GM12873 (cell line): ENCODE results near the gene PRRG3.

Experiments used
- TF ChIP-seq, protein P1 (sequence below): IDR thresholded peaks from 2 replicates; pipeline ENCODE4 v1.5.1; 2012; ENCODE audit warnings: low read depth, mild to moderate bottlenecking, moderate library complexity, low read length, control low read depth; ENCODE audit not compliant: insufficient read depth; ENCODE audit errors: missing control alignments

The PRRG3 gene

DNA sequence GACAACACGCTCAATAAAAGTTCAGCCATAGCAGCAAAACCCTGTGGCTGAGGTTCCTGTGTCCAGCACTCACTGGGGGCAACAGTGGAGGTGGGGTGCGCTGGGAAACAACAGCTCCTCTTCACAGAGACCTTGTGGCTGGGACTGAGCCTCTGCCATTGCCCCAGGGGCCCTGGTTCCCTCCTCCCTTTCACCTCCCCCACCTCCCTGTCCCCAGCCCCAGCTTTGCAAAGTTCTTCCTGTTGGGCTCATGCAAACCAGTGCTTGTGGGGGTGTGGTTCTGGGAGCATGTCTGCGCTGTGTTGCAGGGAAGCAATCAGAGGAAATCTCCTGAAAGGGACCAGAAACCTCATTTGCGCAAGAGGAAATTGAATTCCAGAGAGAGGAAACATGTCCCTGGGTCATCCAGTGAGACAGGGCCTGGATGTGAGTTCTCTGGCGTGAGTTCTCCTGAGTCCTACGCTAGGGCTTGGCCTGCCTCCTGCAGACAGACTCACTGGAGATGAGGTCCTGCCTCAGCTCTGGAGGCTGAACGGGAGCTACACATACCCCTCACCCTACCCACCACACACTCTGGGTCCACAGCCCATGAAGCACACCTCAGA lies 28.0 kb downstream of the PRRG3 start:
- TF ChIP-seq, protein P1, sequence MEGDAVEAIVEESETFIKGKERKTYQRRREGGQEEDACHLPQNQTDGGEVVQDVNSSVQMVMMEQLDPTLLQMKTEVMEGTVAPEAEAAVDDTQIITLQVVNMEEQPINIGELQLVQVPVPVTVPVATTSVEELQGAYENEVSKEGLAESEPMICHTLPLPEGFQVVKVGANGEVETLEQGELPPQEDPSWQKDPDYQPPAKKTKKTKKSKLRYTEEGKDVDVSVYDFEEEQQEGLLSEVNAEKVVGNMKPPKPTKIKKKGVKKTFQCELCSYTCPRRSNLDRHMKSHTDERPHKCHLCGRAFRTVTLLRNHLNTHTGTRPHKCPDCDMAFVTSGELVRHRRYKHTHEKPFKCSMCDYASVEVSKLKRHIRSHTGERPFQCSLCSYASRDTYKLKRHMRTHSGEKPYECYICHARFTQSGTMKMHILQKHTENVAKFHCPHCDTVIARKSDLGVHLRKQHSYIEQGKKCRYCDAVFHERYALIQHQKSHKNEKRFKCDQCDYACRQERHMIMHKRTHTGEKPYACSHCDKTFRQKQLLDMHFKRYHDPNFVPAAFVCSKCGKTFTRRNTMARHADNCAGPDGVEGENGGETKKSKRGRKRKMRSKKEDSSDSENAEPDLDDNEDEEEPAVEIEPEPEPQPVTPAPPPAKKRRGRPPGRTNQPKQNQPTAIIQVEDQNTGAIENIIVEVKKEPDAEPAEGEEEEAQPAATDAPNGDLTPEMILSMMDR = no peak

DNA sequence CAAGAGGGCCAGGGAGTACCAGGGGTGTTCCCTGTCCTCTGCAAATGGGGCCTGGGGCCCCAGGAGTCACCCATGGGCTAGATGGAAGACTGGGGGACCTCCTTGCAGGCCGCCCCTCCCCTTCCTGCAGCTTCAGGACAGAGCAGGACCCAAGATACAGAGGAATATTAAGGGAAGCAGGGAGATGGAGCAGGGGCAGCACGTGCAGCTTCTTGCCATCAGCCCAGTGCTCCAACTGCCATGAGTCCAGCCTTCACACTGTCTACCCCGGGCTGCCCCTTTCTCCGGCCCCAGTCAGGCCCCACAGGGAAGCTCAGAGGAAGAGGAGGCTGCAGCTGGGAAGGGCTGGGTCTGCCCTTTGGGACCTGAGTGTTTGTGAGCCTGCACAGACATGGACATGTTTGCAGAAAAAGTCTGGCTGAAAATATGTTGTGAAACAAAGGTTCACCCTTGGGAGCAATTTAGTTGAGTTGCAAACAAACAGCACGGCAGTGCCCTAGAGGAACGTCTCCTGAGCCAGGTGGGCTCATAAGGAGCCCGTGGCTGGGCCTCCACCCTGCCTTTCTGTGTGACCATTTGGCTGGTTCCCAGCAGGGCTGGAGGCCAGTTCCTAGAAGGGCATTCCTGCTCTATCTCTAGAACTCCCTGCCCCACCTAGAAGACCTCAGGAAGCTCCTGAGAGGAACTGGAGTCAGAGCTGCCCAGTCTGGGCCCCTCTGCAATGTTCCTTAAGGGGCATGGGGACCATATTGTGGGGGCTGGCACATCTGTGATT lies 29.5 kb downstream of the PRRG3 start:
- TF ChIP-seq, protein P1 = no peak

DNA sequence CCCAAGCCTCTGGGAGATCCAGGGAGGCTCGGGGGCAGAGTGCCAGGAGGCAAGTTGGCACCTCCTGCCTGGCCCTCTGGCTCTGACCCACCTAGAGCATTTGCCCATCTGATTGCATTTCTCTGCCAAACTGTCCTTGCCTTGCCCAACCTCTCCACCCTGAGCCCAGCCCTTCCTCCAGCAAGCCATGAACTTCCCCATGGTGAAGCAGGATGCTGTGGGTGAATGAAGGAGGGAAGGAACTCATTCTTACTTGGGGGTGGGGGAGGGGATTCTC lies 30.0 kb downstream of the PRRG3 start:
- TF ChIP-seq, protein P1 = no peak

DNA sequence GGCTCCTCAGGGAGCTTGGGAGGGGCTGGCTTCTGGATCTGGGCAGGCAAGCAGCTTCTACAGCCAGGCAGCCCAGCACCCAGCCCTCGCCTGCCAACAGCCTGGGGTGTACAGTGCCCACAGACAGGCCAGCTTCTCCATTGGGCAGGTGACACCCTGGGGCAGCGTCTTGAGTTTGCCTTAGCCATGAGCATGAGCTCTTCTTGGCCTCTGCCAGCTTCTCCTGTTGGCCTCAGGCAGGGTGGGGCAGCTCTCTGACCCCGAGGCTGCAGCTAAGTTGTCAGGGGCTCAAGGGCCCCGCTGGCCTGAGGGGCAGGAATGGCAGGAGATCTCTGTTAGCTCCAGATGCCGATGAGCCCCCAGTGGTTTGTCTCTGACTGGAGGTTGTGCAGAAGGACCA lies 31.5 kb downstream of the PRRG3 start:
- TF ChIP-seq, protein P1 = no peak

DNA sequence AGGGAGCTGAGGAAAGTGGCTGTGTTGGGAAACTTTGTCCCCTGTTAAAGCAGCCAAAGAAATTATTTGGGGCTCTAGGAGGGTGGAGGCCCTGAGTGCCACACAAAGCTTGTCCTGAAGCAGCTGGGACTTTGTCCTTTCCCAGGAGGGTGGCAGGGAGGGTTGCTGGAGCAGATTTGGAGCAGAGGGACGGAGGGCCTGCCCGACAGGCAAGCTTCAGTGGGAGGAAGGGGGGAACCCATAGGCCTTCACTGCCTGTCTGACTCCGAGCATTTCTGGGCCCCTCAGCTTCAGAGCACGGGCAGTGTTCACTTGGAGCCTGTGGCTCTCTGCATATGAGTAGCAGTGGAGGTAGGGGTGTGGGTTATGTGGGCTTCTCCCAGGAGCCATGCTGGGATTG lies 32.1 kb downstream of the PRRG3 start:
- TF ChIP-seq, protein P1 = no peak

DNA sequence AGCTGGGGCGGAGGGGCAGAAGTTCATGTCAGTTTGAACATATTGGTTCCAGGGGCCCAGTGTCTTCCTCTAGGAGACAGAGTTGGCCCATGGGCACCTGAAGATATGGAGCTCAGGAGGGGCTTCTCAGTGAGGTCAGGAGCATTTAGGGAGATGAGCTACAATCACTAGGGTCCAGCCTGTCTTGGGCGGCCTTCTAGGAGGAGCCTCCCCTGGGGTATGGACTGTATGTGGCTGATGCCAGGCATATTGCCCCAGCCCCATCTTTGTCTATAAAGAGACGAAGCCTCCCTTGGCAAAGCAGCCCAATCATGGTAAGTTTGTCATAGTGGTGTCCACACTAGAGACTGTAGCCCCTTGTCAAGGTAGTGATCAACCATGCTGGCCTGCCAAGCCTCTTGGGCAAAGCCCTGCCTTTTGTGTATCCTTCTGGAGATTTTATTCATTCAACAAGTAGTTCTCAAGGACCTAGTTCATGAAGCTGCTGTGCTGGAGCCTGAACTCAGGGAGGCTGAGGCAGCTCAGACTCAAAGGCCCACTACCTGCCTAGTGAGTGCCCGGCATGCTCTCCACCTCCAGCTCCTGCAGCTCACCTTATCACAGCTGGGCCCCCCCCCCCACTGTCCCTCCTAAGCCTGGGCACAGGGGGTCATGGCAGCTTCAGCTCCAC lies 33.9 kb downstream of the PRRG3 start:
- TF ChIP-seq, protein P1 = no peak

DNA sequence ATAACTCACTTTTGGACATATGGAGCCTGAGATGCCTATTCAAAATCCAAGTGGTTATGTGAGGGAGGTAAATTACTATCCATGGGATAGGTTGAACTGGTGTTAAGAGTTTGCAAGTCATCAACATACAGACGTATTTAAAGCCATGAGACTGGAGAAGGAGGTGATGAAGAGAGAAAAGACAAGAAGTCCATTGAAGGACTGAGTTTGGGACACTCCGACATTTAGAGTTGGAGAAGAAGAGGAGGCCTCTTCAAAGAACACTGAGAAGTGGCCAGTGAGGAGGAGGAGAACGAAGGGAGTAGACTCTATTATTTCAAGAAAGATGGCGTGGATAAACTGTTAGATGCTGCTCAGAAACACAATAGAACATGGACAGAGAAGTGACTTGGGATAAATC lies 39.2 kb downstream of the PRRG3 start, which contains the start of gene CNGA2:
TSS of gene CNGA2 (plus strand) at position 301 of the 400 bp plus-strand sequence. CDS start 3,738 bp downstream, outside the sequence.
- TF ChIP-seq, protein P1 = no peak
